B cell (primary cell): Measurements from ENCODE around the gene DPH3. TPM values are rescaled to one million over a fixed set of nuclear protein-coding genes. Genes with fewer than 3 reads are reported as not detected.

ENCODE experiments used
- ATAC-seq: fragments of 200-7000 bp; cut with Tn5 transposase; one replicate; pipeline ENCODE4 v1.10.0; 2021; ENCODE audit warnings: low read depth, mild to moderate bottlenecking, moderate number of reproducible peaks, moderate library complexity
- CTCF ChIA-PET: fragments of 350-600 bp; sonication (Branson Sonifier 250); formaldehyde crosslinking; loops from one replicate; lab custom pipeline; 2021; ENCODE audit warnings: antibody characterized with exemption, inconsistent platforms; lab: Charles Lee
- POLR2A ChIA-PET: fragments of 350-600 bp; sonication (Branson Sonifier 250); formaldehyde crosslinking; loops from one replicate; lab custom pipeline; 2021; ENCODE audit warnings: antibody characterized with exemption; lab: Charles Lee
- DNase-seq: peaks from one replicate; pipeline ENCODE4 v3.0.0; 2013
- H2AFZ ChIP-seq: 2 replicates; pipeline ENCODE4 v1.6.1; 2012; ENCODE audit warnings: mild to moderate bottlenecking, low read depth, low read length; ENCODE audit not compliant: insufficient read depth, poor library complexity, severe bottlenecking
- H3K27ac ChIP-seq, 2 donors: 1 replicate in 1 of 2; 2 replicates in 1 of 2; pipeline ENCODE4 v1.5.1; 2012 to 2013; ENCODE audit warnings: low read length in 2 of 2, mild to moderate bottlenecking in 2 of 2, moderate library complexity in 1 of 2
- H3K27me3 ChIP-seq, 4 experiments: fragments of 200-600 bp in 1 of 4; sonication (generic) in 1 of 4; replicated peaks in 1 of 4; 1 replicate in 2 of 4; 2 replicates in 2 of 4; pipeline versions ENCODE4 v1.6.1 to v1.7.0; 2013 to 2016; ENCODE audit warnings: low read length in 3 of 4, mild to moderate bottlenecking in 2 of 4, mixed read lengths in 1 of 4, moderate library complexity in 1 of 4; ENCODE audit not compliant: insufficient read depth in 4 of 4, control insufficient read depth in 3 of 4; ENCODE audit errors: control extremely low read depth in 1 of 4
- H3K36me3 ChIP-seq, 2 experiments: replicated peaks in 1 of 2; 1 replicate in 1 of 2; 2 replicates in 1 of 2; pipeline versions ENCODE4 v1.6.1 to v1.7.1; 2013; ENCODE audit warnings: low read length in 1 of 2; ENCODE audit not compliant: insufficient read depth in 2 of 2, control insufficient read depth in 1 of 2; ENCODE audit errors: control extremely low read depth in 1 of 2, extremely low read depth in 1 of 2
- H3K4me1 ChIP-seq, 2 donors: fragments of 200-600 bp in 1 of 2; sonication (generic) in 1 of 2; 1 replicate in 1 of 2; 2 replicates in 1 of 2; pipeline versions ENCODE4 v1.5.1 to v1.6.1; 2013 to 2017; ENCODE audit warnings: low read length in 2 of 2; ENCODE audit not compliant: control insufficient read depth in 2 of 2, insufficient read depth in 2 of 2
- H3K4me2 ChIP-seq: replicated peaks from 2 replicates; pipeline ENCODE3; 2012; ENCODE audit warnings: mild to moderate bottlenecking, low read depth, low read length; ENCODE audit not compliant: poor library complexity, severe bottlenecking
- H3K4me3 ChIP-seq, 5 experiments: fragments of 200-600 bp in 1 of 5; sonication (generic) in 1 of 5; 1 replicate in 3 of 5; 2 replicates in 2 of 5; pipeline versions ENCODE4 v1.5.1 to v1.7.0; 2011 to 2016; ENCODE audit warnings: low read length in 4 of 5, mild to moderate bottlenecking in 4 of 5, low read depth in 2 of 5, control low read depth in 1 of 5, moderate library complexity in 1 of 5; ENCODE audit not compliant: insufficient read depth in 1 of 5; ENCODE audit errors: control extremely low read depth in 1 of 5, extremely low read depth in 1 of 5
- H3K79me2 ChIP-seq: fragments of 200-600 bp; sonication (generic); one replicate; pipeline ENCODE4 v1.6.0; 2016; ENCODE audit warnings: low read length; ENCODE audit not compliant: control insufficient read depth, insufficient read depth
- H3K9ac ChIP-seq: fragments of 200-600 bp; sonication (generic); 2 replicates; pipeline ENCODE4 v1.6.1; 2017; ENCODE audit warnings: mild to moderate bottlenecking, low read length, moderate library complexity
- H3K9me3 ChIP-seq, 3 donors: one replicate each; pipeline versions ENCODE4 v1.6.1 to v1.7.1; 2013; ENCODE audit warnings: low read length in 2 of 3; ENCODE audit not compliant: control insufficient read depth in 2 of 3, insufficient read depth in 1 of 3; ENCODE audit errors: control extremely low read depth in 1 of 3
- H4K20me1 ChIP-seq: 2 replicates; pipeline ENCODE4 v1.6.0; 2012; ENCODE audit warnings: mild to moderate bottlenecking, low read length; ENCODE audit not compliant: insufficient read depth, control insufficient read depth, poor library complexity, severe bottlenecking
- H3K27ac Mint-ChIP-seq: one replicate; pipeline ENCODE4 v1.8.0; 2021; ENCODE audit warnings: mixed read lengths
- H3K27me3 Mint-ChIP-seq: one replicate; pipeline ENCODE4 v1.8.0; 2021; ENCODE audit warnings: mixed read lengths
- H3K4me1 Mint-ChIP-seq: one replicate; pipeline ENCODE4 v1.8.0; 2021; ENCODE audit warnings: mixed read lengths
- H3K4me3 Mint-ChIP-seq: one replicate; pipeline ENCODE4 v1.8.0; 2021; ENCODE audit warnings: mixed read lengths
- H3K9me3 Mint-ChIP-seq: one replicate; pipeline ENCODE4 v1.8.0; 2022; ENCODE audit warnings: mixed read lengths; ENCODE audit not compliant: insufficient read depth
- EZH2 ChIP-seq: IDR thresholded peaks from 2 replicates; pipeline ENCODE4 v1.6.1; 2012; ENCODE audit warnings: borderline replicate concordance, low read depth, mild to moderate bottlenecking, moderate library complexity, low read length; ENCODE audit not compliant: insufficient read depth, poor library complexity, severe bottlenecking
- WGBS: methylation state at CpG from one replicate; pipeline ENCODE4 v1.1.5; 2013; ENCODE audit warnings: missing lambda C conversion rate; ENCODE audit not compliant: insufficient coverage; 5-methylcytosine and 5-hydroxymethylcytosine counted together
- intact Hi-C: fragments of 100-400 bp; cut with micrococcal nuclease; formaldehyde crosslinking; loops from one replicate; pipeline ENCODE4 v1.10.0; 2022
- polyA plus RNA-seq: library from polyadenylated mRNA; depleted of rRNA; stranded (reverse); fragments of >200 nt; gene quantifications from 2 replicates; pipeline ENCODE4 v1.2.3, GENCODE V29; 2012
- total RNA-seq, 2 donors: library from RNA; stranded (reverse); fragments of 120-200 nt in 1 of 2; gene quantifications; 1 replicate in 1 of 2; 2 replicates in 1 of 2; pipeline versions ENCODE4 v1.2.3 to v1.2.4, GENCODE V29; 2013 to 2022
- TF ChIP-seq, protein P1 (sequence below): fragments of 200-600 bp; IDR thresholded peaks from one replicate; pipeline ENCODE4 v1.8.0; 2022; ENCODE audit warnings: antibody characterized with exemption, mild to moderate bottlenecking

DPH3 gene
- total and polyA plus RNA-seq, 2 donors (not counting 1 experiment from before 2014, with no cell fraction given): 7.4 to 12.9 TPM

- H3K27me3 Mint-ChIP-seq: peaks cover 15% of the 10 kb centered on the region
- no peaks in the 10 kb centered on the region for H3K79me2 ChIP-seq
- WGBS: no CpG with 5 or more reads among the region's 2 CpGs
- H3K27ac ChIP-seq: no peak overlapping the region
- intact Hi-C loops: no loop called here
- H3K4me1 ChIP-seq: no peaks in the 10 kb centered on the region
- H3K4me2 ChIP-seq: no peak overlapping the region
- ChIA-PET CTCF (interaction anchor here (0.7 kb wide), 1 partner anchor 16 kb away, joined by 3 read pairs; no protein-coding TSS in a partner anchor), POLR2A (interaction anchor here (0.7 kb wide), 1 partner anchor 19 kb away, joined by 3 read pairs; no protein-coding TSS in a partner anchor)
- H3K9me3 Mint-ChIP-seq: no peaks in the 10 kb centered on the region
- no peaks in the 10 kb centered on the region for H3K36me3 ChIP-seq
- H3K9me3 ChIP-seq: no peaks in the 10 kb centered on the region
- ATAC-seq: no peak
- no peak overlapping the region for H3K4me3 ChIP-seq
- DNase-seq: no peak
- TF ChIP-seq EZH2: no peak
- TF ChIP-seq, protein P1, sequence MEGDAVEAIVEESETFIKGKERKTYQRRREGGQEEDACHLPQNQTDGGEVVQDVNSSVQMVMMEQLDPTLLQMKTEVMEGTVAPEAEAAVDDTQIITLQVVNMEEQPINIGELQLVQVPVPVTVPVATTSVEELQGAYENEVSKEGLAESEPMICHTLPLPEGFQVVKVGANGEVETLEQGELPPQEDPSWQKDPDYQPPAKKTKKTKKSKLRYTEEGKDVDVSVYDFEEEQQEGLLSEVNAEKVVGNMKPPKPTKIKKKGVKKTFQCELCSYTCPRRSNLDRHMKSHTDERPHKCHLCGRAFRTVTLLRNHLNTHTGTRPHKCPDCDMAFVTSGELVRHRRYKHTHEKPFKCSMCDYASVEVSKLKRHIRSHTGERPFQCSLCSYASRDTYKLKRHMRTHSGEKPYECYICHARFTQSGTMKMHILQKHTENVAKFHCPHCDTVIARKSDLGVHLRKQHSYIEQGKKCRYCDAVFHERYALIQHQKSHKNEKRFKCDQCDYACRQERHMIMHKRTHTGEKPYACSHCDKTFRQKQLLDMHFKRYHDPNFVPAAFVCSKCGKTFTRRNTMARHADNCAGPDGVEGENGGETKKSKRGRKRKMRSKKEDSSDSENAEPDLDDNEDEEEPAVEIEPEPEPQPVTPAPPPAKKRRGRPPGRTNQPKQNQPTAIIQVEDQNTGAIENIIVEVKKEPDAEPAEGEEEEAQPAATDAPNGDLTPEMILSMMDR: no peak
- no peaks in the 10 kb centered on the region for H4K20me1 ChIP-seq
- H3K27ac Mint-ChIP-seq: no peak overlapping the region
- no peak overlapping the region for H2AFZ ChIP-seq
- H3K27me3 ChIP-seq: no peaks in the 10 kb centered on the region
- no peaks in the 10 kb centered on the region for H3K4me1 Mint-ChIP-seq
- no peak overlapping the region for H3K9ac ChIP-seq
- no peak overlapping the region for H3K4me3 Mint-ChIP-seq
Observed at GRCh38 chr3:16234281-16234680, 30.5 kb downstream of the DPH3 start.

DNA sequence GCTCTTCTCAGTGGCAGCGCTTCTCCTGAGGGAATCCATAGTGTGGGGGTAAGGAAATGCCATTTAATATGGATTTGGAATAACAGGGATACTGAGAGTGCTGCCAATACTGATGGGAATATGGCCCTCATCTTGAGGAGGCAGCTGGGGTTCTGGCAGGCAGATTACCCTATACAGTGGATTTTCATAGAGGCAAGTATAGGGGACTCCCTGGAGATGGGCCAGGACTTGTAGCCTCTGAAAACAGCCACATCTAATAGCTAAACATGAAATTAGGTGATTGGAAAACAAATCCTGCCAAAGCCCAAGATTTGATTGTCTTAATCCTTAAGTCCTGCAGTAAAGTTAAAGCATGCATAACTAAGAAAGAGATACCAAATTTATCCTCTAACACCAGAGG lies 30.9 kb downstream of the DPH3 start:
- Histone ChIP-seq H3K4me1 (no peaks in the 10 kb centered on the region), H3K27ac (no peak overlapping the region), H3K27me3 (no peaks in the 10 kb centered on the region), H3K9ac (no peak overlapping the region), H2AFZ (no peak overlapping the region), H3K4me3 (no peak overlapping the region), H3K36me3 (no peaks in the 10 kb centered on the region), H4K20me1 (no peaks in the 10 kb centered on the region), H3K9me3 (no peaks in the 10 kb centered on the region), H3K4me2 (no peak overlapping the region), H3K79me2 (no peaks in the 10 kb centered on the region)
- no peak overlapping the region for H3K4me3 Mint-ChIP-seq
- intact Hi-C loops: no loop called here
- TF ChIP-seq EZH2: no peak
- TF ChIP-seq, protein P1: no peak
- H3K27me3 Mint-ChIP-seq: peaks cover 19% of the 10 kb centered on the region
- H3K27ac Mint-ChIP-seq: no peak overlapping the region
- CTCF ChIA-PET: interaction anchor here (0.7 kb wide), 1 partner anchor 17 kb away, joined by 3 read pairs; no protein-coding TSS in a partner anchor
- H3K9me3 Mint-ChIP-seq: no peaks in the 10 kb centered on the region
- no peaks in the 10 kb centered on the region for H3K4me1 Mint-ChIP-seq
- WGBS: no CpG with 5 or more reads among the region's 1 CpG
- POLR2A ChIA-PET: no interaction called here
- ATAC-seq (no peak), DNase-seq (no peak)
